Spleen (tissue), 11 donors: ENCODE data around the gene ARMS2. TPM values are rescaled to one million over a fixed set of nuclear protein-coding genes. Genes with fewer than 3 reads are reported as not detected.

Source experiments
- DNase-seq: peaks from one replicate; pipeline ENCODE4 v3.0.0-alpha.2; 2020
- H3K27ac ChIP-seq, 8 donors: fragments of 200-600 bp; sonication (generic) in 7 of 8; 1 replicate in 4 of 8; 2 replicates in 4 of 8; pipeline versions ENCODE4 v1.5.0 to v1.8.0; 2016 to 2021; ENCODE audit warnings: inconsistent platforms in 4 of 8, mild to moderate bottlenecking in 4 of 8, moderate library complexity in 1 of 8
- H3K27me3 ChIP-seq, 7 donors: fragments of 200-600 bp; sonication (generic) in 6 of 7; replicated peaks in 1 of 7; 1 replicate in 4 of 7; 2 replicates in 3 of 7; pipeline versions ENCODE4 v1.5.0 to v1.8.0; 2016 to 2021; ENCODE audit warnings: inconsistent platforms in 3 of 7, mild to moderate bottlenecking in 1 of 7
- H3K36me3 ChIP-seq, 6 donors: fragments of 200-600 bp; sonication (generic) in 5 of 6; 1 replicate in 4 of 6; 2 replicates in 2 of 6; pipeline versions ENCODE4 v1.5.0 to v1.8.0; 2016 to 2021; ENCODE audit warnings: inconsistent platforms in 2 of 6
- H3K4me1 ChIP-seq, 6 donors: fragments of 200-600 bp; sonication (generic) in 5 of 6; 1 replicate in 3 of 6; 2 replicates in 3 of 6; pipeline versions ENCODE4 v1.5.0 to v1.8.0; 2016 to 2021; ENCODE audit warnings: inconsistent platforms in 3 of 6
- H3K4me3 ChIP-seq, 8 donors: fragments of 200-600 bp; sonication (generic) in 7 of 8; 1 replicate in 4 of 8; 2 replicates in 4 of 8; pipeline versions ENCODE4 v1.5.0 to v1.8.0; 2016 to 2021; ENCODE audit warnings: inconsistent platforms in 4 of 8, mild to moderate bottlenecking in 4 of 8, moderate library complexity in 2 of 8
- H3K9me3 ChIP-seq, 8 donors: fragments of 200-600 bp; sonication (generic) in 7 of 8; 1 replicate in 4 of 8; 2 replicates in 4 of 8; pipeline versions ENCODE4 v1.5.0 to v1.8.0; 2016 to 2021; ENCODE audit warnings: inconsistent platforms in 4 of 8
- POLR2A ChIP-seq, 3 donors: fragments of 450-650 bp; IDR thresholded peaks; one replicate each; pipeline ENCODE4 v1.5.1; 2017; ENCODE audit warnings: antibody characterized with exemption in 3 of 3, mild to moderate bottlenecking in 1 of 3
- POLR2AphosphoS5 ChIP-seq, 3 donors: sonication (generic); formaldehyde crosslinking; IDR thresholded peaks; one replicate each; pipeline ENCODE4 v1.5.1; 2017; ENCODE audit warnings: antibody characterized with exemption in 3 of 3
- WGBS, 5 donors: extraction: QIAGEN DNeasy Blood & Tissue Kit in 3 of 5; methylation state at CpG; one replicate each; pipeline versions ENCODE4 v1.1.5 to v1.1.7; 2013 to 2018; 5-methylcytosine and 5-hydroxymethylcytosine counted together
- intact Hi-C: fragments of 100-400 bp; cut with DNase I; formaldehyde crosslinking; loops from one replicate; pipeline ENCODE4 v1.15.0; 2023; ENCODE audit warnings: low total_unique reads
- polyA plus RNA-seq, 3 donors: library from polyadenylated mRNA; stranded (reverse); fragments of 200-250 nt; gene quantifications; one replicate each; pipeline ENCODE4 v1.2.1, GENCODE V29; 2013
- total RNA-seq, 7 donors: library from RNA; depleted of rRNA in 3 of 7; stranded (reverse); fragments of >200 nt in 3 of 7; fragmentation: NEBNext Ultra II Directional in 4 of 7; extraction: Animal tissue kit (Norgen Biotek cat#: 25700) in 4 of 7; gene quantifications; one replicate each; pipeline versions ENCODE4 v1.1.0 to v1.2.1, GENCODE V29; 2016 to 2021
- TF ChIP-seq, protein P1 (sequence below), 11 experiments: fragments of 200-600 bp in 7 of 11; fragments of 450-650 bp in 4 of 11; sonication (generic) in 4 of 11; IDR thresholded peaks in 8 of 11; conservative IDR thresholded peaks in 3 of 11; 1 replicate in 7 of 11; 2 replicates in 4 of 11; pipeline versions ENCODE4 v1.4.0 to v1.8.0; 2016 to 2021; ENCODE audit warnings: antibody characterized with exemption in 11 of 11, inconsistent platforms in 4 of 11, mild to moderate bottlenecking in 1 of 11
- donor health status: healthy with polysubstance abuse.
- donor health status: DM: no; HTN: no; CAD: no; lungs with moderate emphysema.
- donor health status: DM: no; HTN: no; CAD: no.
- donor health status: Bipolar disorder and iron deficiency.
- donor health status: healthy.
- donor health status: DM: no; HTN: no; CAD: no.
- donor health status: DM: yes; HTN: yes; CAD: no.

ARMS2 gene
- total and polyA plus RNA-seq, 10 donors: not detected

DNA sequence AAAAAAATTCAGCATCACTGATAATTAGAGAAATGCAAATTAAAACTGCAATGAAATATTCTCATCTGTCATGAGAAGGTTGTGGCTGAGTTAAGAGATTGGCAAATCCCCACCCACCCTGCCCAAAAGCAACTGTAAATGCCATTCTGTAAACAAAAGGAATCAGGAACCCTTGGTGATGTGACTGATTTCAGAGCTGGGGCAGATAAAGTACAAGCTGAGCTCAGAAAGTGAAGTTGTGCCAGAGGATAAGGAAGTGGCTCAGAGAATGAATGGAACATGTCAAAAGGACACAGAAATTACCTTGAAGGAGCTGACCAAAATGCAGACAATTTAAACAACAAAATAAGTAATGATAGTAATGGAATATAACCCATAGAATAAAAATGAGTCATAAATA is 32.7 kb upstream of the ARMS2 start:
- DNase-seq: no peak
- H3K4me3 ChIP-seq: no peak overlapping the region
- H3K36me3 ChIP-seq: peaks cover 0 to 51% (median 2%) of the 10 kb centered on the region in 6 donors
- no peaks in the 10 kb centered on the region for H3K27me3 ChIP-seq
- peaks cover 5 to 99% (median 21%) of the 10 kb centered on the region in 6 donors for H3K4me1 ChIP-seq
- TF ChIP-seq POLR2AphosphoS5 (IDR thresholded peaks at IDR 0.05) (no peak), POLR2A (IDR thresholded peaks at IDR 0.05) (no peak)
- TF ChIP-seq, protein P1, sequence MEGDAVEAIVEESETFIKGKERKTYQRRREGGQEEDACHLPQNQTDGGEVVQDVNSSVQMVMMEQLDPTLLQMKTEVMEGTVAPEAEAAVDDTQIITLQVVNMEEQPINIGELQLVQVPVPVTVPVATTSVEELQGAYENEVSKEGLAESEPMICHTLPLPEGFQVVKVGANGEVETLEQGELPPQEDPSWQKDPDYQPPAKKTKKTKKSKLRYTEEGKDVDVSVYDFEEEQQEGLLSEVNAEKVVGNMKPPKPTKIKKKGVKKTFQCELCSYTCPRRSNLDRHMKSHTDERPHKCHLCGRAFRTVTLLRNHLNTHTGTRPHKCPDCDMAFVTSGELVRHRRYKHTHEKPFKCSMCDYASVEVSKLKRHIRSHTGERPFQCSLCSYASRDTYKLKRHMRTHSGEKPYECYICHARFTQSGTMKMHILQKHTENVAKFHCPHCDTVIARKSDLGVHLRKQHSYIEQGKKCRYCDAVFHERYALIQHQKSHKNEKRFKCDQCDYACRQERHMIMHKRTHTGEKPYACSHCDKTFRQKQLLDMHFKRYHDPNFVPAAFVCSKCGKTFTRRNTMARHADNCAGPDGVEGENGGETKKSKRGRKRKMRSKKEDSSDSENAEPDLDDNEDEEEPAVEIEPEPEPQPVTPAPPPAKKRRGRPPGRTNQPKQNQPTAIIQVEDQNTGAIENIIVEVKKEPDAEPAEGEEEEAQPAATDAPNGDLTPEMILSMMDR (IDR thresholded peaks at IDR 0.05 in 8 of 11, conservative IDR thresholded peaks at IDR 0.05 in 3 of 11): no peak
- H3K27ac ChIP-seq: peak overlapping the region in 5 of 8 donors; percentile 2 to 56 (median 17)
- H3K9me3 ChIP-seq: no peaks in the 10 kb centered on the region
- intact Hi-C loops: no loop called here

DNA sequence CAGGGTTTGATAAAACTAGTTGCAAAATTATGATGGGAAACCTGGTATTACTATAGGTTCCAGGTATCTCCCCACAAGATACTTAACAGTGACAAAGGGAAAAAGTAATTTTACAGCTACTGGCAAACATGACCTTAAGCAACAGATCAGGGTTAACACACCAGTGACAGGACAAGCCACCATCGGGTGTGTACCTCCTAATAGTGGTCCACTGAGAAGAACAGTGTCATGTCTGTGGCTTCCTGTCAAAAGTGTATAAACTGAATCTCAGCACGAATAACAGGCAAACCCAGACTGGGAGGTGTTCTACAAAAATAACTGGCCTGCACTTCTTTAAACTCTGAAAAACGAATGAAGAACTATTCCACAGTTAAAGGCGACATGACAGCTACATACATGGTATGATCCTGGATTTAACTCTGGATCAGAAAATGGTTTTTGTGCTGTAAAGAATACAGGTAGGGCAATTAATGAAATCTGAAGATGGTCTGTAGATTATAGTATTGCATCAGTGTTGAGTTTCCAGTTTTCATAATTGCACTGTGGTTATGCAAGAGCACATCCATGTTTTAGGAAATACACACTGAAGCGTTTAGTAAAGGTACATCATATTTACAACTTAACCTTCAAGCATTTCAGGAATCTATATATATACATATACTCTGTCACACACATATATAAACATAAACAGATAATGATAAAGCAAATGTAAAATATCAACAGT is 32.0 kb upstream of the ARMS2 start:
- no peak for DNase-seq
- intact Hi-C loops: no loop called here
- TF ChIP-seq, protein P1 (IDR thresholded peaks at IDR 0.05 in 8 of 11, conservative IDR thresholded peaks at IDR 0.05 in 3 of 11): no peak
- TF ChIP-seq POLR2AphosphoS5 (IDR thresholded peaks at IDR 0.05) (peak in 1 of 3 donors; percentile 28), POLR2A (IDR thresholded peaks at IDR 0.05) (no peak)
- peaks cover 0 to 52% (median 2%) of the 10 kb centered on the region in 6 donors for H3K36me3 ChIP-seq
- 48 to 64% (median 57%) methylated on average over 5 of the region's 5 CpGs for WGBS, 5 donors
- no peak overlapping the region for H3K4me3 ChIP-seq
- H3K27me3 ChIP-seq: no peaks in the 10 kb centered on the region
- peak overlapping the region in 4 of 8 donors; percentile 2 to 56 (median 22) for H3K27ac ChIP-seq
- H3K9me3 ChIP-seq: no peaks in the 10 kb centered on the region
- peaks cover 5 to 99% (median 17%) of the 10 kb centered on the region in 6 donors for H3K4me1 ChIP-seq

GRCh38 chr10:122424059-122424458 is 30.4 kb upstream of the ARMS2 start:
- Histone ChIP-seq H3K27me3 (no peaks in the 10 kb centered on the region), H3K27ac (peak overlapping the region in 1 of 8 donors; percentile 0), H3K4me3 (no peak overlapping the region), H3K9me3 (no peaks in the 10 kb centered on the region), H3K4me1 (peaks cover 5 to 90% (median 9%) of the 10 kb centered on the region in 6 donors), H3K36me3 (peaks cover 0 to 56% (median 3%) of the 10 kb centered on the region in 6 donors)
- intact Hi-C loops: no loop called here
- DNase-seq: no peak
- TF ChIP-seq, protein P1 (IDR thresholded peaks at IDR 0.05 in 8 of 11, conservative IDR thresholded peaks at IDR 0.05 in 3 of 11): no peak
- TF ChIP-seq POLR2A (IDR thresholded peaks at IDR 0.05): no peak
- TF ChIP-seq POLR2AphosphoS5 (IDR thresholded peaks at IDR 0.05): no peak
- WGBS, 5 donors: 91 to 95% (median 95%) methylated on average over 2 of the region's 2 CpGs

- TF ChIP-seq, protein P1 (IDR thresholded peaks at IDR 0.05 in 8 of 11, conservative IDR thresholded peaks at IDR 0.05 in 3 of 11): no peak
- TF ChIP-seq POLR2AphosphoS5 (IDR thresholded peaks at IDR 0.05): no peak
- no peak for TF ChIP-seq POLR2A (IDR thresholded peaks at IDR 0.05)
- WGBS, 5 donors: 93 to 99% (median 94%) methylated on average over 6 of the region's 6 CpGs
- Histone ChIP-seq H3K4me1 (peaks cover 0 to 62% (median 6%) of the 10 kb centered on the region in 6 donors), H3K4me3 (no peak overlapping the region), H3K27me3 (no peaks in the 10 kb centered on the region), H3K27ac (peak overlapping the region in 2 of 8 donors; percentile 2 to 25), H3K9me3 (no peaks in the 10 kb centered on the region), H3K36me3 (peaks cover 0 to 62% (median 7%) of the 10 kb centered on the region in 6 donors)
- DNase-seq: no peak
- intact Hi-C loops: no loop called here
Measured at GRCh38 chr10:122426829-122427228, 27.6 kb upstream of the ARMS2 start.
